Loucy (cell line): ENCODE results near the gene NCAM1.

Source experiments
- H2AFZ ChIP-seq: fragments of 200-600 bp; sonication (generic); 2 replicates; pipeline ENCODE4 v1.6.0; 2016; ENCODE audit warnings: antibody characterized with exemption, mild to moderate bottlenecking, low read length, moderate library complexity
- H3F3A ChIP-seq: fragments of 200-600 bp; 2 replicates; pipeline ENCODE4 v1.6.0; 2016; ENCODE audit warnings: antibody characterized with exemption, low read depth, mild to moderate bottlenecking
- H3K27me3 ChIP-seq: fragments of 200-600 bp; sonication (generic); 2 replicates; pipeline ENCODE4 v1.6.1; 2014; ENCODE audit warnings: low read length, mild to moderate bottlenecking; ENCODE audit not compliant: insufficient read depth, poor library complexity, severe bottlenecking
- H3K36me3 ChIP-seq: fragments of 200-600 bp; sonication (generic); 2 replicates; pipeline ENCODE4 v1.6.1; 2016; ENCODE audit warnings: low read length; ENCODE audit not compliant: insufficient read depth
- H3K4me1 ChIP-seq: fragments of 200-600 bp; sonication (generic); 2 replicates; pipeline ENCODE4 v1.5.1; 2014; ENCODE audit warnings: low read length, mild to moderate bottlenecking; ENCODE audit not compliant: insufficient read depth, poor library complexity, severe bottlenecking
- H3K4me2 ChIP-seq: fragments of 200-600 bp; sonication (generic); 2 replicates; pipeline ENCODE4 v1.6.0; 2014; ENCODE audit warnings: antibody characterized with exemption, low read length, low read depth, mild to moderate bottlenecking; ENCODE audit not compliant: poor library complexity, severe bottlenecking
- H3K4me3 ChIP-seq: fragments of 200-600 bp; sonication (generic); 2 replicates; pipeline ENCODE4 v1.5.1; 2014; ENCODE audit warnings: low read length, mild to moderate bottlenecking, mixed read lengths; ENCODE audit not compliant: poor library complexity, severe bottlenecking
- H3K79me2 ChIP-seq: fragments of 200-600 bp; sonication (generic); 2 replicates; pipeline ENCODE4 v1.6.1; 2014; ENCODE audit warnings: low read length; ENCODE audit not compliant: insufficient read depth
- H3K9ac ChIP-seq: fragments of 200-600 bp; sonication (generic); 2 replicates; pipeline ENCODE4 v1.6.0; 2014; ENCODE audit warnings: mild to moderate bottlenecking, low read depth, low read length, moderate library complexity; ENCODE audit not compliant: poor library complexity, severe bottlenecking
- H3K9me2 ChIP-seq: fragments of 200-600 bp; sonication (generic); replicated peaks from 2 replicates; pipeline ENCODE4 v1.6.1; 2016; ENCODE audit warnings: low read depth, low read length, mixed read lengths
- H3K9me3 ChIP-seq: fragments of 200-600 bp; sonication (generic); 2 replicates; pipeline ENCODE4 v1.6.1; 2014; ENCODE audit warnings: mild to moderate bottlenecking, antibody characterized with exemption, low read length, low read depth; ENCODE audit not compliant: insufficient read depth
- H4K20me1 ChIP-seq: fragments of 200-600 bp; sonication (generic); 2 replicates; pipeline ENCODE4 v1.6.0; 2014; ENCODE audit warnings: antibody characterized with exemption, low read length, mild to moderate bottlenecking; ENCODE audit not compliant: insufficient read depth, poor library complexity, severe bottlenecking
- EZH2phosphoT487 ChIP-seq: fragments of 200-600 bp; IDR thresholded peaks from 2 replicates; pipeline ENCODE4 v1.6.1; 2018; ENCODE audit warnings: antibody characterized with exemption, mild to moderate bottlenecking, moderate library complexity, borderline replicate concordance
- TF ChIP-seq, protein P1 (sequence below): fragments of 200-600 bp; sonication (generic); conservative IDR thresholded peaks from 2 replicates; pipeline ENCODE4 v1.5.1; 2014; ENCODE audit warnings: mild to moderate bottlenecking, antibody characterized with exemption, low read length

The NCAM1 gene

DNA sequence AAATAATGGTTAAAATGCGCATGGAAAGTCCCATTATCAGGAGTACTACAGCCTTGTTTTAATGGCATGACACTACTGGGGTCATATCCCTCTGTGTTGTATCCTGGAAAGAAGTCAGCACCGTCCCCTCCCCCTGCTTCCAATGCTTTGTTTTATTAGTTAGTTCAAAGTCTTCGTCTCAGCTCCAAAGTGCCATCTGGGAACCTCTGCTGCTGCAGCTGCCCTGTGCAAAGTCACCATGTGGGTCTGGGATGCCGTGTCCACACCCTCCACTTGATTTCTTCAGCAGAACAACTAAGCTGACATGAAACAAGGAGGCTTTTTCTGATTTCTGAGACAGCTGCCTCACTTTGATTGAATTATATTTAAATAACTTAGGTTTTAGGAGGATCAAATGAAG is 29.5 kb upstream of the NCAM1 start:
- H3K36me3 ChIP-seq: no peaks in the 10 kb centered on the region
- no peaks in the 10 kb centered on the region for H3K9me2 ChIP-seq
- no peak overlapping the region for H3K4me2 ChIP-seq
- H3K9me3 ChIP-seq: no peaks in the 10 kb centered on the region
- TF ChIP-seq, protein P1, sequence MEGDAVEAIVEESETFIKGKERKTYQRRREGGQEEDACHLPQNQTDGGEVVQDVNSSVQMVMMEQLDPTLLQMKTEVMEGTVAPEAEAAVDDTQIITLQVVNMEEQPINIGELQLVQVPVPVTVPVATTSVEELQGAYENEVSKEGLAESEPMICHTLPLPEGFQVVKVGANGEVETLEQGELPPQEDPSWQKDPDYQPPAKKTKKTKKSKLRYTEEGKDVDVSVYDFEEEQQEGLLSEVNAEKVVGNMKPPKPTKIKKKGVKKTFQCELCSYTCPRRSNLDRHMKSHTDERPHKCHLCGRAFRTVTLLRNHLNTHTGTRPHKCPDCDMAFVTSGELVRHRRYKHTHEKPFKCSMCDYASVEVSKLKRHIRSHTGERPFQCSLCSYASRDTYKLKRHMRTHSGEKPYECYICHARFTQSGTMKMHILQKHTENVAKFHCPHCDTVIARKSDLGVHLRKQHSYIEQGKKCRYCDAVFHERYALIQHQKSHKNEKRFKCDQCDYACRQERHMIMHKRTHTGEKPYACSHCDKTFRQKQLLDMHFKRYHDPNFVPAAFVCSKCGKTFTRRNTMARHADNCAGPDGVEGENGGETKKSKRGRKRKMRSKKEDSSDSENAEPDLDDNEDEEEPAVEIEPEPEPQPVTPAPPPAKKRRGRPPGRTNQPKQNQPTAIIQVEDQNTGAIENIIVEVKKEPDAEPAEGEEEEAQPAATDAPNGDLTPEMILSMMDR: no peak
- TF ChIP-seq EZH2phosphoT487: no peak
- no peaks in the 10 kb centered on the region for H3K4me1 ChIP-seq
- H3K27me3 ChIP-seq: no peaks in the 10 kb centered on the region
- H3F3A ChIP-seq: no peaks in the 10 kb centered on the region
- H2AFZ ChIP-seq: no peak overlapping the region
- no peak overlapping the region for H3K4me3 ChIP-seq
- no peaks in the 10 kb centered on the region for H4K20me1 ChIP-seq
- H3K9ac ChIP-seq: no peak overlapping the region
- H3K79me2 ChIP-seq: no peaks in the 10 kb centered on the region

DNA sequence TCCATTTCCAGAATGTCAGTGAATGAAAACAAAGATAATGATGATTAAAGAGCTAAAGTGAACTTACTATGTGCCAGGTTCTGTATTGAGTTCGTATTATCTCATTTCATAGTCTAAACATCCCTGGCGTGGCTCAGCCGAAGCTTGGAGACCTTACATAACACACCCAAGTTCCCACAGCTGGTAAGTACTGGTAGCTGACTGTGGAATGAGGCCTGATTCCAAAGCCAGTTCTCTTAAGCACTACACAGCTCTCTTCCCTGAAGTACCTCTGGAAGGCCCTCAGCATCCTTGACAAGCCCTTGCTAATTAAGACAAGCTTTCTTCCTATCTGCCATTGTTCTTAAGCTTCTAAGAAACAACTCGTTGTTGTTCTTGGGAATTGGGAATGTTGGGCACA is 28.6 kb upstream of the NCAM1 start:
- H4K20me1 ChIP-seq: no peaks in the 10 kb centered on the region
- no peaks in the 10 kb centered on the region for H3K4me1 ChIP-seq
- H3K9me2 ChIP-seq: no peaks in the 10 kb centered on the region
- H3K9ac ChIP-seq: no peak overlapping the region
- no peak for TF ChIP-seq EZH2phosphoT487
- TF ChIP-seq, protein P1: no peak
- H3K79me2 ChIP-seq: no peaks in the 10 kb centered on the region
- no peaks in the 10 kb centered on the region for H3K27me3 ChIP-seq
- H3F3A ChIP-seq: no peaks in the 10 kb centered on the region
- no peaks in the 10 kb centered on the region for H3K36me3 ChIP-seq
- H3K4me3 ChIP-seq: no peak overlapping the region
- no peak overlapping the region for H2AFZ ChIP-seq
- H3K9me3 ChIP-seq: no peaks in the 10 kb centered on the region
- H3K4me2 ChIP-seq: no peak overlapping the region

DNA sequence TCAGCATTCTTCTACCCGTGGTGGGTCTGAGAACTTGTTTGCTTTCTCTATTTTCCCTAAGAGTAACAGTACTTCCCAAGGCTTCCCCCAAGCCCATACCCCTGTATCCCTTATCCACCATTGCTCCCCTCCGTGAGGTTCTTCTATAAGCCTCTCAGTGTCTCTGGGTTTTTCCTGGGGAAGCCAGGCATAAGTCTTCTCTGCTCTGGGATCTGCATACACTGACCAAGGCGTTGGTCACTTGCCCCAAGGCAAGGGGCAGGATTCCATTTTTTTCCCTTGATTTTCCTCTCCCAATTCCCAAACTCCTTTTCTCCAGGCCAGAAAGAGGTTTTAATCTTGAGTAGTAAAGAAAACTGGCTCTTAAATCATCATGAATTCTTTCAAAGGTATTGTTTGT is 27.2 kb upstream of the NCAM1 start:
- Histone ChIP-seq H3K27me3 (no peaks in the 10 kb centered on the region), H3K79me2 (no peaks in the 10 kb centered on the region), H3K9me2 (no peaks in the 10 kb centered on the region), H2AFZ (no peak overlapping the region), H3K9ac (no peak overlapping the region), H3F3A (no peaks in the 10 kb centered on the region), H3K4me3 (no peak overlapping the region), H4K20me1 (no peaks in the 10 kb centered on the region), H3K9me3 (no peaks in the 10 kb centered on the region), H3K36me3 (no peaks in the 10 kb centered on the region), H3K4me1 (no peaks in the 10 kb centered on the region), H3K4me2 (no peak overlapping the region)
- TF ChIP-seq EZH2phosphoT487: no peak
- TF ChIP-seq, protein P1: no peak
